RPMI8226 (cell line): Measurements from ENCODE around the gene CXCL14.

ENCODE experiments used
- DNase-seq: peaks from one replicate; pipeline ENCODE4 v3.0.0-alpha.2; 2015

CXCL14 gene

DNA sequence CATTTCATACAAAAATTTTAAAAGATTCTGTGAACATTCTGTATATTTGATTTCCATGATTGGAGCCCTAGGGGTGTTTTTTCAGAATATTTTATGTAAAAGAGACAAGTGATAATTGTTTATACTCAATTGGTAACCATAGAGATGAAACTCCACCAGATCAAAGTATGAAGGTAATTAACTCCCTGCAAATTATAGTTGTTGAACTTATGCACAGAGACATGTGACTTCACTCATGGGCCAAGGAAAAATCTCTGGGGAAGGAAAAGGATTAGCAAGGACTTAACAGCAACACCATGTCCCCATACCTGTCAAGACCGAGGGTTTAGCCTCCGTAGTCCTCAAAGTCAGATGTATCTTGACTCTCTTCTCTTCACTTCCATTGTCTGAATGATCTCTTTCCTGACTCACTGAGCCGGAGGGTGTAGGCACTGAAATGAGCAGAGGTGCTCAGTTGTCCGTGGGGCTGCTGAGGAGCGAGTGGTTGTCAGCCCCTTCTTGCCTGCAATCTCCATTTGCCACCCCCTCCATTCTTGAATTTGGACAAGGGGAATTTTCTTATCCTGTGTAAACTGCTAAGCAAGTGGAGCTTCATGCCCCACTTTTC lies 17.5 kb upstream of the CXCL14 start:
- DNase-seq: no peak

GRCh38 chr5:135594416-135594960 lies 15.7 kb upstream of the CXCL14 start:
- DNase-seq: no peak

- DNase-seq: no peak
Observed at GRCh38 chr5:135593886-135594285, 15.1 kb upstream of the CXCL14 start.

DNA sequence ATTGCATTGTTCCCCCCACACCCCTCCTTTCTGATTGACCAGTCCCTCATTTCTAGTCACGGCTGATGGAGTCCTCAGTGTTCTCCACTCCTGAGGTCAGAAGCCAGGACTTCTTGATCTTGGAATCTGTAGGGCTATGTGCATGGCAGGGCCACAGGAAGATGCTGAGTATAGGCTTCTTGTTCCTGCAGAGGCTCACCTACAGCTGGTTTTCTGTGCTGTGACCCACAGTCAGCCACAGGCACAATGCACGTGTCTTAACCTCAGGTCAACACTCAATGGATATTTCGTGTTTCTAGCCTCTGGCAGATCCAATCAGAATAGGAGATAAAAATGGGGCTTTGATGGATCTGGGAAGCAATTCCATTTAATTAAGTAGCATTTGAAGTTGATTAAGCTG lies 14.3 kb upstream of the CXCL14 start:
- no peak for DNase-seq

DNA sequence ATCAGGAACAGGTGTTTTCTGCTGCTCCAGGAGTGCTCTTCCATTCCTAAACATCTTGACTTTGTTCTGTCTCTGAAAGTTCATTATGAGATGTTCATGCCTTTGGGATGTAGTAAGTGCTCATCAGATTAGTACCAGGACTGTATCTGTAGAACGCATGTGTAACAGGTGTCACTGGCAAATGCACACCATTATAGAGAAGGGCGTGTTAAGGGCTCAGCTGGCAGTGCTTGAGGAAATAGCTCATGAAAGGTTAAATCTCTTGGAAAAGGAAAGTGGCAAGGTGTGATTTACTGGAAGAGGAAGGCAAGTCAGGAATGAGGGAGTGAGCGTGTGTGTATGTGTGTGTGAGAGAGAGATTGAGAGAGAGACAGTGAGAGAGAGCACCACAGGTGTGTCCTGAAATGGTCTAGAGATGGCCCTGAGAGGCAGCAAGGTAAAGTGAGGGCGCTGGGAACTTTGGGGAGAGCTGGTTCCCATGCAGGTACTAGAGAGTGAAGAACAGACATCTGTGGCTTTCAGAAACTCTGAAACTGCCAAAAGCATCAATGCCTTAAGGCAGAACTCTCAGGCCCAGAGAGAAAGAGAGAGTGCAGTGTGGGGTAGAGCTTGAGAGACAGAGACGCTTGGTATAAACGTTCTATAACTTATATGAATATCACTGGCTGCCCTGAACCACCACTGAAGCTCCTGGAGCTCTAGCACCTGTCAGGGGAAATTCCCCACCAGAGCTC lies 13.7 kb upstream of the CXCL14 start:
- DNase-seq: no peak

- DNase-seq: no peak
Observed at GRCh38 chr5:135591277-135591676, 12.5 kb upstream of the CXCL14 start.

- no peak for DNase-seq
Observed at GRCh38 chr5:135589152-135589551, 10.4 kb upstream of the CXCL14 start.

DNA sequence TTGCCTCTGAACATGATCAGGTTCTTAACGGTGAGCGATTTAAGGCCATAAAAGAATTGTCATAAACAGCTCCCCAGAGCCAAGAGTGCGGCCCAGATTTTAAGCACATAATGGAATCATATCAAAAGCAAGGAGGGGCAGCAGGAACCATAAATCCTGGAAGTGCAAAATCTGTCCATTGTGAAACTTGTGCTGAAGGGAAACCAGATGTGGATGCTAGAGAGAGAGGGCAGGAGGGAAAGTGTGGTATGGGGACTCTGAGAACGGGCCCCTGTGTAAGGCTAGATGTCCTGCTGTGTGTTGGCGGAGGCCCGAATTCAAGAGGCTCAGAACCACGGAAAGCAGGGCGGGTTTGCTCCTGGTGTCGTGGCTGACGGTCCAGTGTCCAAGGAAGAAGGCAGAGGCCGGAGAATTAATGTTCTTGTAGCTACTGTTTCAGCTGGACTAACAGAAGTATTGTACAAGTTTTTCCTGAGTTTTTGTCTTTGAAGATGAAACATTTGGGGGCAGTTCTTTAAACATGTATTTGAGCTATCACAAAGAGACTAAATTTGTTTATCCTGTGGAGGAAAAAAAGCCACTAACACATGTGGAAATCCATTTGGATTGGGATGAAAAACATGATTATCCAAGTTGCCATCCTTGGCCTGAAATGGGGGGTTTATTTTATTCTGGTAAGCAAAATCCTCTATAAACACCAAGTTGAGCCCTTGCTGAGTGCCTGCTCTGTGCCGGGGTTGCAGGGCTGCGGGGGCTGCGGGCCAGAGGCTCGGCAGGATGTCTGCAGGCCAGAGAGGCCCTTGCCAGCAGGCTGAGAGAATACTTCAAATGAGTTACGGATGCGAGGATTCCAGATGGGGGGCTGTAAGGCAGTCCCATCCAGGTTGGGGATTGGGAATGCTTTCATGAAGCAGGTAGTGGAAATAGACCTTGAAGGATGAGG lies 9.2 kb upstream of the CXCL14 start:
- no peak for DNase-seq

GRCh38 chr5:135584918-135585317 lies 6.1 kb upstream of the CXCL14 start:
- DNase-seq: no peak

DNA sequence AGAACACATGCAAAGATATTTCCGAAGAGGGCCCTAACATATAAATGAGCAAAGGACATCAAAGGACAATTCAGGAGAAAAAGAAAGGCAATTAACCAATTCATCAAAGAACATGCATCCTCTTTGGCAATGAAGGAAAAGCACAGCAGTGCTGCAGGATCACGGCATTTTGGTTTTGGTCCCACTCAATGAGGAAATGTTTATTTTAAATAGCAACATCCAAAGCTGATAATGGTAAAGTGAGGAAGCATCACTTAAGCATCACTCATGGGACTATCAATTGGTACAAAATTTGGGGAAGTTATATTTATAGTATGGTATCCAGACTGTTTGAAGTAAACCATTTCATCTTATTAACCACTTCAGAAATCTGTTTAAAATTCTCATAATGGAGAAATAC lies 5.5 kb upstream of the CXCL14 start:
- no peak for DNase-seq

DNA sequence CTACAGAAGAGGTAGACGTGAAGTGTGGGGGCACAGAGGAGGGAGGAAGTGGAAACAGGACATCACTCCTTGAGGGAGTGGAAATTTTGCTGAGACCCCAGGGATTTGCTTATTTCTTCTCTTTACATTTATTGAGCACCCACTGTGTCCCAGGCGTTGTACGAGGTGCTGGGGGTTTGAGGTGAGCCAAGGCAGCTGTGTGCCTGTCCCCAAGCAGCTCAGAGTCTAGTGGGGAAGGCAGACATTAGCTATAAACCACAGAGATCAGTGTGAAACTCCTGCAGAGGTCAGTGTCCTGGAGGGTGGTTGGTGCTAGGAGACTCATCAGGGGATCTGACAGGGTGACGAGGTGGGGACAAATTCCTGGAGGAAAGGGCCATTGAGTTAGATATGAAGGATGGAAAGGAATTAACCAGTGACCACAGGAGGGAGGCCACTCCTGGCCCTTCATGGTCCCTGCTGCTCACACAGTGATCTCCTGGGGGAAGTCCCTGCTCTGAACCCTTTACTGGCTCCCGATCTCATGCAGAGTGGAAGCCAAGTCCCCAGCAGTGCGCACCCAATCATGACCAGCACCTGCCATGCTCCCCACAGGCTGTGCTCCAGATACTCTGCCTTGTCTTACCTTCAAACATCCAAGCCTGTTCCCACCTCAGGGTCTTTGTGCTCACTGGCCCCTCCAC lies 3.4 kb upstream of the CXCL14 start:
- DNase-seq: no peak

DNA sequence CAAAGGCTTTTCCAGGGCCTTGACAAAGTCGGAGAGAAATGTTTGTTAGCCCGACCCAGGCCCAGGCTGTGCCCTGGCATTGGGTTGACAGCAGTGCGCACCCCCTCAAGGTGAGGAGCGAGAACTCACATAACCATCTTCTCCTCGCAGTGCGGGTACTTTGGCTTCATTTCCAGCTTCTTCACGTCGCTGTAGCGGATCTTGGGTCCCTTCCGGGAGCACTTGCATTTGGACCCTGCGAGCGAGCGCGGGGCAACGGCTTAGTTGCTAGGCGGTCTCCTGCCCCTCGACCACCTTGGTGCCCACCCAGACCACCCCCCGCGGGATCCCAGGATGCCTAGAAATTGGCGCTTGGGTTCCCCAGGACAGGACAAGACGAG lies 496 bp downstream of the CXCL14 start:
- DNase-seq: no peak

DNA sequence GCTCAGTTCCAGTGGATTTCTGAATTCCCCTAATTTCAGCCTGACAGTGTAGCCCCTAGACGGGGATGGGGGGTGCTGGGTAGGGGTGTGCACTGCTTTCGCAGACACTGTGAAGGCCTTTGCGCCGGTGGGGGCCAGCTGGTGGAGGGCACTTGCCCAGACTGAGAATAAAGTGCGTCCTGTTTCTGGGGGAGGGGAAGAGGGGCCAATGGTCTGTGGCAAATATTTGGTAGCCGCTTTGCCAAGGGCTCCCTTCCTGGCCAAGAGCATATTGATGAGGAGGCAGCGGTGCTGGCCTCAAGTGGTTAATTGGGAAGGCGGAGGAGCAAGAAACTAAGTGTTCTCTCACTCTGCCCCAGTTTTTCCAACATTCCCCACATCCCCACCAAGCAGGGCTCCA lies 1.4 kb downstream of the CXCL14 start:
- no peak for DNase-seq

DNA sequence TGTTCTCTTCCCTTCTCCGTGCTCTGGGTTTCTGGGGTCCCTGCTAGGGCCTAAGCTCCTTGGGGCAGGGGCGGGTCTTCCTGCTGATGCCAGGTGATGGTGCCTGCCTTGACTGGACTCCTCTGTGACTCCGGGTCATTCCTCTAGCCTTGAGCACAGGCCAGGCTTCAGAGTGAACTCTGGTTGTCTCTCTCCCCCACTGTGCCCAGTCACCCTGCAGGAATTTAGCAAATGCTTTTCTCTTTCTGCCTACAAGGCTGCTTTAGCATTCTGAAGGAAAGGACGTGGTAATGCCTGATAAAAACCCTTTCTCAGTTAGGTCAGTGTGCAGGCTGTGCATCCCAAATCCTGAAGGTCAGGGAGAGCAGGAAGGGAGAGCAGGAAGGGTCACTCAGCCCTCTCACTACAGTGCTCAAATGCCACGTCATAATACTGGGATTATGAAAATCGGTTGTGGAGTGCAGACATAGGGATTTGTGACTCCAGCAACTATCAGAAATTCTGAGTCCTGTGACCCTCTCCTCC lies 2.7 kb downstream of the CXCL14 start:
- DNase-seq: no peak

DNA sequence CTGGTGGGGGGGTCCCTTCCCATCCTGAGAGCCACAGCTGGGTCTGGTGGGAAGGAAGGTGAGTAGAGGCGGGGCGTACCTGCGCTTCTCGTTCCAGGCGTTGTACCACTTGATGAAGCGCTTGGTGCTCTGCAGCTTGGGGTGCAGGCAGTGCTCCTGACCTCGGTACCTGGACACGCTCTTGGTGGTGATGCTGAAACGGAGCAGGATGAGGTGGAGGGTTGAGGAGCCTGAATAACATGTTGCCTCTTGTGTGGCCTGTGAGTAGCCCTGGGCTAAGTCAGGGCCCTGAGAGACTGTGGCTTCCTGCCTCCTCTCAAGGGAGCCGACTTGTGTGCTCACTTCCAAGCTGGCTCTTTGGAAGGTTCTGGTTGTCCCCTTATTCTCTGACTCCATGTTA lies 4.3 kb downstream of the CXCL14 start:
- no peak for DNase-seq

DNA sequence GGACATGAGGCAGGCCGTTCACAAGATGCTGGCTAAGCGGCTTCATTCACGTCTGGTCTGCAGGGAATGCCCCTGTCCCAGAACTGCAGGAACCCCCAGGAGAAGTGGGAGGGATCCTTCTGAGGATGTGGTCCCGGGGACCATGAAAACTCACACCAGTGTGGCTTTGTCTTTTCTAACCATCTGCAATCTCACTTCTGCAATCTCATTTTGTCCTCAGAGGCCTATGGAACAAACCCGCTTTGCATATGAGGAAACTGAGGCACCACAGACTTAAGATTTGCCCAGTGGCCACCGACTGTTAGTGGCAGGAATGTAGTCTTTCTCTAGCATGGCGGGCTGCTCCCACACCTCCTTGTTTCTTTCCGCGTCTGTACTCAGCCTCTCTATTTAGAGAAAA lies 6.9 kb downstream of the CXCL14 start:
- no peak for DNase-seq

- DNase-seq: no peak
Observed at GRCh38 chr5:135571066-135571609, 7.7 kb downstream of the CXCL14 start.

DNA sequence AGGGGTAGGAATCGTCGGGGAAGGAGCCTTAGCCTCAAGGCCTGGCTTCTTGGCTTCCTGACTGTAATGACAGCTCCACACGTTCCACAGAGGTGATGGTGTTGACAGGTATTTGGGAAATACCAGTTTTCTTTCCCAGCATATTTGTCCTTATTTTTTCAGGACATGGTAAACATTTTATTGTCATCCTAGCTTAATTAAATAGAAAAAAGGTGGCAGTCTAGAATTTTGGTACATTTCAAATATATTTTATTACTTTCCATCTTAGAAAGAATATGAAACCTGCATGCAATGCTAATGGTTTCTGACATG lies 8.4 kb downstream of the CXCL14 start:
- no peak for DNase-seq

DNA sequence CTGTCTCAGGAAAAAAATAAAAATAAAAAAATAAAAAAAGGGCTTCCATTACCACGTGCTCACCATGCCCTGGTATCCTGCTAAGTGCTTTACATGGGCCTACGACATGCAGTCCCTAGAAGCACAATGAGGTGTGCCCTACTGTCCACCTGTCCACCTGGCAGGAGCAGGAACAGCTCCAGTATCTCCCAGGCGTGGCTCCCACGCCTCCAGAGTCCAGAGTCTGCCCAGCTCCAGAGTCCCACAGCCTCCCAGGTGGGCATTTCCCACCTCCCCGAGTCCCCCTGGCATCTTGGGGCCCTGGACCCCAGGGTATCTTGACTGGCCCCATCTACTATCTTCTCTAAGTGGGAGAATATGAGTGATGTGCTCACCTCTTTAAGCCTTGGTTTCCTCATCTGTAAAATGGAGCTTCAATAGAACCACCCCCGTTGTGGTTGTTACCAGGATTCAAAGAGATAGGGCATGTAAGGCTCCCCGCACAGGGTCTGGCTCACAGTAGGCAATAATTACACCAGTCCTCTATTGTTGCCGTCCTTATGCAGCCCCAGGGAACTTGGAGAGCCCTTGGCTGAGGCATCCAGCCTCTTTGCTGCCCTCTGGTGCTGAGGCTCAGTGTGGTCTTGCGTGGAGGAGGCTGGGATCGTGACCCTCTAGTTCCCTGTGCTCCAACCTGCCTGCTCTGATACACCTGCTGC lies 8.9 kb downstream of the CXCL14 start:
- DNase-seq: peak; percentile 66

GRCh38 chr5:135568923-135569360 lies 9.8 kb downstream of the CXCL14 start:
- no peak for DNase-seq

GRCh38 chr5:135568246-135568645 lies 10.5 kb downstream of the CXCL14 start:
- DNase-seq: peak; percentile 32

GRCh38 chr5:135567661-135568060 lies 11.1 kb downstream of the CXCL14 start:
- no peak for DNase-seq
